ENCODE data around the gene SPPL3.

DNA sequence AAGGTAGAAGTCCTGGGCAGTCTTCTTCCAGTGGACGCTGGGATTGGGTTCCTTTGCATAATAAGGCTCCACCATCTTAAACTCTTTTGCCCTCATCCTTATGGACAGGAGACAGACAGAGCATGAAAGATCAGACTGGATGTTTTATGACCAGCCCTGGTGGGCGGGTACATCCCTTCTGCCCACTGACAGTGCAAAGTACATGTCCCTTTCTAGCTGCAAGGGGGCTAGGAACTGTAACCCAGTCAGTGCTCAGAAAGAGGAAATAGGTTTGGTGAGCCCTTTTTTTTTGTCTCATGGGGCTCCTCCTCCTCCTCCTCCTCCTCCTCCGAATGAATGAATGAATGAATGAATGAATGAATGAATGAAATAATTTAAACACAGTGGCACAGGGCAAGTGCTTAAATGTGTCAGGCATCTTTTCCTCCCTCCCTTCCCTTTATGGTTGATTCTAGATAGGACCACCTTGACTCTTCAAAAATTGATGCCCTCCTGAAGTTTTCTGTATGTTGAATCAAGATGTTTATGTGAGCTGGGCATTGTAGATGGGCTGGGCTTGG, 37.8 kb upstream of the SPPL3 start:
- TF ChIP-seq POLR2A (IDR thresholded peaks at IDR 0.05) (no peak), CTCF (IDR thresholded peaks at IDR 0.05) (no peak)

All from esophagus squamous epithelium (tissue), 4 donors.